NCI-H345 (cell line): ENCODE results near the gene OR56B4.

Experiments used
- DNase-seq: peaks from one replicate; lab custom pipeline; 2025; lab: John Stamatoyannopoulos, UW

The OR56B4 gene

DNA sequence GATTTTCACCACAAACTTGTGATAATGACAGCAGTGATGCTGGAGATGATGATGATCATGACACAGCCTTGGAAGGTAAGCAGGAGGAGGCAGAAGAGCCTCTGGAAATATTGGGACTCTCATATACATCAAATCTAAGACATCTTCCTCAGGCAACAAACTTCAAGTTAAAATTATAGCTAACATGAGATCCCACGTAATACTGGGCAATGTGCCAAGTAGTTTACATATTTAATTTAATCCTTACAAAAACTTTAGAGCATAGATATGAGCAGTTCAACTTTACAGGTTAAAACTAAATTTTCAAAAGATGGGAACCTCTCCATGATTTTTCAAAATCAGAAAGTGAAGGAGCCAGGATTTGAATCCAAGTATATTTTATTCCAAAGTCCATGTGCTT is 43.6 kb downstream of the OR56B4 start:
- DNase-seq = no peak

DNA sequence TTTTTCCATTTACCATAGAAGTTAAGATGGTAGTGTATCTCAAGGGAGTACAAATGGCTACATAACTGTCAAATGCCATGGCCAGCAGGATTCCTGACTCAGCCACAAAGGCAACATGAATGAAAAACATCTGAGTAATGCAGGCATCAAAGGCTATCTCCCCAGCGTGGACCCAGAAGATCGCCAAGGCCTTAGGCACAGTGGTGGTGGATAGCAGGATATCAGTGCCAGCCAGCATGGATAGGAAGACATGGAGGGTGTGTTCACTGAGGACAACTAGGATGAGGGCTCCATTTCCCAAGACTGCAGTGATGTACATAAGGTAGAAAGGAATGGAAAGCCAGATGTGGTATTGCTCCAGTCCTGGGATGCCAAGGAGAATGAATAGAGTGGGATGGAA is 44.6 kb downstream of the OR56B4 start:
- DNase-seq = no peak

DNA sequence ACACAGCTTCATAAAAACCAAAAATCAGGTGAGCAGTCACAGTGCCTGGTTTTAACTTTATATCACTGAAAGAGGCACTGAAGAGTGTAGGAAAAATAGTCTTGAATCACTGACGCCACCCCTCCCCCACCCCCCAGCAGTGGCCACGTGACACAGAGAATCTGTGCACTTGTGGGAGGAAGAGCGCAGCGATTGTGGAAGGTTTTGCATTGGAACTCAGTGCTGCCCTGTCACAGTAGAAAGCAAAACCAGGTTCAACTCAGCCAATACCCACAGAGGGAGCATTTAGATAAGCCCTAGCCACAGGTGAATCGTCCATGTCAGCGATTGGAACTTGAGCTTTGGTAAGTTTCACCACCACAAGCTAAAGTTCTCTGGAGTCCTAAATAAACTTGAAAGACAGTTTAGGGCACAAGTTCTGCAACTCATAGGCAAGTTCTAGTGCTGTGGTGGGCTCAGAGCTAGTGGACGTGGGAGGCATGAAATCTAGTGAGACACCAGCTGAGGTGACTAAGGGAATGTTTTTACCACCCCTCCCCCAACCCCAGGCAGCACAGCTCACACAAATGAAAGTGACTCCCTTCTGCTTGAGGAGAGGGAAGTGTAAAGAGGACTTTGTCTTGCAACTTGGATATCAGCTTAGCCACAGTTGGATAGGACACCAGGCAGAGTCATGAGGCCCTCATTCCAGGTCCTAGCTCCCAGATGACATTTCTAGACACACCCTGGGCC is 49.3 kb downstream of the OR56B4 start:
- DNase-seq = no peak
